Measurements from ENCODE around the gene ABCC1.

DNA sequence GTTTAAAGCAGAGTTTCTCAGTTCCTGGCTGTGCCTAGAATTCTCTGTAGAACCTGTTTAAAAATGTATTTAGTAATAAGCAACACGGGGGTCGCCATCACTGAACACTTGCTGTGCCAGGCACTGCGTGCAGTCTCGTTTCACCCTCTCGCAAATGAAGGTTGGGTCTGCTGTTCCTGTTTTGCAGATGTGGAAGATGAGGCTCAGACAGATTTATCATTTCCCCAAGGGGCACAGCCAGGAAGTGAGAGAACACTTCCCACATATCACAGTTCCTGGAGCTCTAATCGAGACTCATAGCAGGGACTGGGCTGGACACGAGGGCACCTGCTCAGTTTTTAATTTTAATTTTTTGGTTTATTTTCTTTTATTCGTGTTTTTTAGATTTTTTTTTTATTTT is 151.2 kb downstream of the ABCC1 start:
- TF ChIP-seq, protein P1, sequence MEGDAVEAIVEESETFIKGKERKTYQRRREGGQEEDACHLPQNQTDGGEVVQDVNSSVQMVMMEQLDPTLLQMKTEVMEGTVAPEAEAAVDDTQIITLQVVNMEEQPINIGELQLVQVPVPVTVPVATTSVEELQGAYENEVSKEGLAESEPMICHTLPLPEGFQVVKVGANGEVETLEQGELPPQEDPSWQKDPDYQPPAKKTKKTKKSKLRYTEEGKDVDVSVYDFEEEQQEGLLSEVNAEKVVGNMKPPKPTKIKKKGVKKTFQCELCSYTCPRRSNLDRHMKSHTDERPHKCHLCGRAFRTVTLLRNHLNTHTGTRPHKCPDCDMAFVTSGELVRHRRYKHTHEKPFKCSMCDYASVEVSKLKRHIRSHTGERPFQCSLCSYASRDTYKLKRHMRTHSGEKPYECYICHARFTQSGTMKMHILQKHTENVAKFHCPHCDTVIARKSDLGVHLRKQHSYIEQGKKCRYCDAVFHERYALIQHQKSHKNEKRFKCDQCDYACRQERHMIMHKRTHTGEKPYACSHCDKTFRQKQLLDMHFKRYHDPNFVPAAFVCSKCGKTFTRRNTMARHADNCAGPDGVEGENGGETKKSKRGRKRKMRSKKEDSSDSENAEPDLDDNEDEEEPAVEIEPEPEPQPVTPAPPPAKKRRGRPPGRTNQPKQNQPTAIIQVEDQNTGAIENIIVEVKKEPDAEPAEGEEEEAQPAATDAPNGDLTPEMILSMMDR (IDR thresholded peaks at IDR 0.05) = no peak
- TF ChIP-seq POLR2A (IDR thresholded peaks at IDR 0.05) = no peak
